Breast epithelium (tissue), 3 donors: ENCODE results near the gene UBXN11.

Source experiments
- CTCF ChIP-seq, 3 donors: fragments of 450-650 bp; IDR thresholded peaks; one replicate each; pipeline ENCODE4 v1.5.1; 2016 to 2017; ENCODE audit warnings: antibody characterized with exemption in 3 of 3, mild to moderate bottlenecking in 3 of 3, moderate library complexity in 3 of 3
- POLR2A ChIP-seq: fragments of 450-650 bp; IDR thresholded peaks from one replicate; pipeline ENCODE4 v1.6.1; 2016; ENCODE audit warnings: antibody characterized with exemption, mild to moderate bottlenecking, moderate library complexity

- TF ChIP-seq CTCF (IDR thresholded peaks at IDR 0.05) (no peak), POLR2A (no peak)
Observed at GRCh38 chr1:26314501-26314900, 8.1 kb upstream of the UBXN11 start.
